A549 (cell line): ENCODE data around the gene DNAH5.

Experiments used
- CBX8 ChIP-seq: fragments of 200-600 bp; sonication (generic); IDR thresholded peaks from 2 replicates; pipeline ENCODE4 v1.6.1; 2016
- CHD4 ChIP-seq: fragments of 200-600 bp; sonication (generic); IDR thresholded peaks from 2 replicates; pipeline ENCODE4 v1.6.1; 2016; ENCODE audit warnings: antibody characterized with exemption, mild to moderate bottlenecking, borderline replicate concordance
- KDM1A ChIP-seq: fragments of 200-600 bp; sonication (generic); IDR thresholded peaks from 2 replicates; pipeline ENCODE4 v1.6.1; 2016; ENCODE audit warnings: low read depth, mild to moderate bottlenecking
- MYC ChIP-seq: IDR thresholded peaks from 2 replicates; pipeline ENCODE4 v1.6.1; 2012; ENCODE audit warnings: mild to moderate bottlenecking, inconsistent platforms, low read length, improper control_type of control experiment, borderline replicate concordance
- POLR2A ChIP-seq: IDR thresholded peaks from 2 replicates; pipeline ENCODE4 v1.6.1; 2012; ENCODE audit warnings: mild to moderate bottlenecking, low read length
- RAD21 ChIP-seq, 2 experiments: fragments of >200 bp in 1 of 2; sonication (Bioruptor Twin) in 1 of 2; formaldehyde crosslinking in 1 of 2; IDR thresholded peaks in 1 of 2; conservative IDR thresholded peaks in 1 of 2; 2 replicates in 1 of 2; 3 replicates in 1 of 2; pipeline ENCODE4 v1.6.1; 2012 to 2018; ENCODE audit warnings: inconsistent platforms in 1 of 2
- RARB ChIP-seq: fragments of 250-450 bp; sonication (Bioruptor Pico); IDR thresholded peaks from 2 replicates; pipeline ENCODE4 v1.8.0; 2021; ENCODE audit warnings: mild to moderate bottlenecking, moderate library complexity
- RNF2 ChIP-seq: fragments of 200-600 bp; sonication (generic); IDR thresholded peaks from 2 replicates; pipeline ENCODE4 v1.6.1; 2016; ENCODE audit warnings: low read depth, mild to moderate bottlenecking, antibody characterized with exemption, moderate library complexity, borderline replicate concordance
- SREBF2 ChIP-seq: fragments of 450-650 bp; IDR thresholded peaks from 2 replicates; pipeline ENCODE4 v1.6.1; 2014; ENCODE audit warnings: mild to moderate bottlenecking, moderate library complexity
- ZSCAN20 ChIP-seq: fragments of 250-450 bp; sonication (Bioruptor Pico); IDR thresholded peaks from 2 replicates; pipeline ENCODE4 v1.8.0; 2022; ENCODE audit warnings: mild to moderate bottlenecking, moderate library complexity
- TF ChIP-seq, protein P1 (sequence below): fragments of >200 bp; sonication (Bioruptor Twin); formaldehyde crosslinking; IDR thresholded peaks from 3 replicates; pipeline ENCODE4 v1.5.1; 2016
- TF ChIP-seq, protein P2 (sequence below): fragments of 450-650 bp; IDR thresholded peaks from 2 replicates; pipeline ENCODE4 v1.6.1; 2014; ENCODE audit warnings: antibody characterized with exemption

DNA sequence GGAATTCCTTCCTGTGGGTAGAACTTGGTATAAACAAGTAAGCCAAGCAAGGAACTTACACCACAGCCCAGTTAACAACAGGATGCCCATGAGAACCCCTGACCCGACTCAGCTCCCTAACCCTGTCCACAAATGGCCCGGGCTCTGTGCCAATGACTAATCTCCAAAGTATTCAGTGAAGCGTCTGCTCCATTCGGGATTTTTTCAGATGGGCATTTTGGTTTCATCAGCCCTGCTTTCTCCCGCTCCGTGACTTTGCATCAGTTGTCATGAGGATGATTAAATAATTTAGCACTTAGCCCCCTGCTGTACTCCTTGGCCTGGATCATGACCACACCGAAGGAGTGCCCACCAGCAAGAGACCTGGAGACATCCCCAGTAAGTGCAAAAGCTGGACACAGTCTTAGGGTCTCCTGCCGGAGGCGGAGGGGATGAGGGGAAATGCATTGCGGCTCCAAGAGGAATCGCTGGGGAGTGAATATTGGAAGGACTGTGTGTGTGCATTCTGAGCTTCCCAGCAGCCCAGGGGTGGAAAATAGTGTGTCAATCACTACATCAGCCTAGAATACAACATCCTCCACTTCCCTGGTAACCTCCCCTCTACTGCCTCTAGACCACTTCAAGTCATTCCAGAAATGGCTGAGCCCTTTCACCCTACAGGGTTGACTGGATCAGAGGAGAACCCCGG is 41.4 kb upstream of the DNAH5 start:
- TF ChIP-seq POLR2A (no peak), ZSCAN20 (CRISPR knock-in tag) (no peak), MYC (no peak), SREBF2 (no peak), RNF2 (no peak), CBX8 (no peak), RARB (CRISPR knock-in tag) (no peak), CHD4 (no peak), RAD21 (conservative IDR thresholded peaks at IDR 0.05 in 1 of 2, IDR thresholded peaks at IDR 0.05 in 1 of 2) (no peak), KDM1A (no peak)
- TF ChIP-seq, protein P1, sequence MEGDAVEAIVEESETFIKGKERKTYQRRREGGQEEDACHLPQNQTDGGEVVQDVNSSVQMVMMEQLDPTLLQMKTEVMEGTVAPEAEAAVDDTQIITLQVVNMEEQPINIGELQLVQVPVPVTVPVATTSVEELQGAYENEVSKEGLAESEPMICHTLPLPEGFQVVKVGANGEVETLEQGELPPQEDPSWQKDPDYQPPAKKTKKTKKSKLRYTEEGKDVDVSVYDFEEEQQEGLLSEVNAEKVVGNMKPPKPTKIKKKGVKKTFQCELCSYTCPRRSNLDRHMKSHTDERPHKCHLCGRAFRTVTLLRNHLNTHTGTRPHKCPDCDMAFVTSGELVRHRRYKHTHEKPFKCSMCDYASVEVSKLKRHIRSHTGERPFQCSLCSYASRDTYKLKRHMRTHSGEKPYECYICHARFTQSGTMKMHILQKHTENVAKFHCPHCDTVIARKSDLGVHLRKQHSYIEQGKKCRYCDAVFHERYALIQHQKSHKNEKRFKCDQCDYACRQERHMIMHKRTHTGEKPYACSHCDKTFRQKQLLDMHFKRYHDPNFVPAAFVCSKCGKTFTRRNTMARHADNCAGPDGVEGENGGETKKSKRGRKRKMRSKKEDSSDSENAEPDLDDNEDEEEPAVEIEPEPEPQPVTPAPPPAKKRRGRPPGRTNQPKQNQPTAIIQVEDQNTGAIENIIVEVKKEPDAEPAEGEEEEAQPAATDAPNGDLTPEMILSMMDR = no peak
- TF ChIP-seq, protein P2, sequence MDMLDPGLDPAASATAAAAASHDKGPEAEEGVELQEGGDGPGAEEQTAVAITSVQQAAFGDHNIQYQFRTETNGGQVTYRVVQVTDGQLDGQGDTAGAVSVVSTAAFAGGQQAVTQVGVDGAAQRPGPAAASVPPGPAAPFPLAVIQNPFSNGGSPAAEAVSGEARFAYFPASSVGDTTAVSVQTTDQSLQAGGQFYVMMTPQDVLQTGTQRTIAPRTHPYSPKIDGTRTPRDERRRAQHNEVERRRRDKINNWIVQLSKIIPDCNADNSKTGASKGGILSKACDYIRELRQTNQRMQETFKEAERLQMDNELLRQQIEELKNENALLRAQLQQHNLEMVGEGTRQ = no peak
